Mesothelial cell of epicardium (in vitro differentiated cells): ENCODE data around the gene DSCAM. TPM values are rescaled to one million over a fixed set of nuclear protein-coding genes. Genes with fewer than 3 reads are reported as not detected.

ENCODE experiments used
- DNase-seq, 2 experiments: peaks; one replicate each; pipeline ENCODE4 v3.0.0; 2021; ENCODE audit warnings: low spot score in 2 of 2; ENCODE audit not compliant: unreplicated experiment in 2 of 2
- H3K27ac Mint-ChIP-seq: 2 replicates; pipeline ENCODE4 v1.8.0; 2021; ENCODE audit warnings: mixed read lengths
- H3K27me3 Mint-ChIP-seq: 2 replicates; pipeline ENCODE4 v1.8.0; 2021; ENCODE audit warnings: low read depth, mixed read lengths
- H3K36me3 Mint-ChIP-seq: 2 replicates; pipeline ENCODE4 v1.8.0; 2021; ENCODE audit warnings: mixed read lengths
- H3K4me1 Mint-ChIP-seq: 2 replicates; pipeline ENCODE4 v1.8.0; 2021; ENCODE audit warnings: mixed read lengths
- H3K4me3 Mint-ChIP-seq: 2 replicates; pipeline ENCODE4 v1.8.0; 2021; ENCODE audit warnings: mild to moderate bottlenecking, moderate library complexity, mixed read lengths
- H3K9me3 Mint-ChIP-seq: 2 replicates; pipeline ENCODE4 v1.8.0; 2021; ENCODE audit warnings: mixed read lengths
- total RNA-seq: library from RNA; stranded (reverse); gene quantifications from 3 replicates; pipeline ENCODE4 v1.2.1, GENCODE V29; 2021
- TF ChIP-seq, protein P1 (sequence below): fragments of 200-600 bp; sonication (generic); IDR thresholded peaks from one replicate; pipeline ENCODE4 v1.5.0; 2021; ENCODE audit warnings: antibody characterized with exemption; ENCODE audit not compliant: unreplicated experiment

Gene DSCAM
- total RNA-seq, 1 donor from 2014 or later = not detected

DNA sequence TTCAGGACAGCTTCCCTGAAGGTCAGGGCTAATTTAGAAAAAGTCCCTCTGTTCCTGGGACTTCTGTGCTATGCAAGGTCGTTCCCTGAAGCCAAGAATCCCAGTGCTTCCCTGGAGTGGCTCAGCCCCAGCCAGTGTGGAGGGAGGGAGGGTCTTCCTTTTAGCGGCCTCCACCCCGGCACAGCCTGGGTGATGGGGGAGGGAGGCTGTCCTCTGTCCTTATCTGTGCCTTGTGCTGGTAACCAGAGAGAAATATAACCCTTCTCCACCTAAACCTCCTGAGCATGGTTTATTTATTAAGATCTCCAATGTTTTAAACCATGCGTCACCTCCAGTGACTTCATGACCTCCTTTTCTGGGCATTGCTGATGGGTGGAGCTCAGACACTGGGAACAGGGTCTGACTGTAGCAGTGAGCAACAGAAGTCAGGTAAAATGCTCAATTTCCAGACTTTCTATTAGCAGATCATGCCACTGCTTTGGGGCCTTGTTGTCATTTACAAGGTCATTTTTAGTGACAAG is 157.1 kb downstream of the DSCAM start:
- peaks cover 11% of the 10 kb centered on the region for H3K4me1 Mint-ChIP-seq

DNA sequence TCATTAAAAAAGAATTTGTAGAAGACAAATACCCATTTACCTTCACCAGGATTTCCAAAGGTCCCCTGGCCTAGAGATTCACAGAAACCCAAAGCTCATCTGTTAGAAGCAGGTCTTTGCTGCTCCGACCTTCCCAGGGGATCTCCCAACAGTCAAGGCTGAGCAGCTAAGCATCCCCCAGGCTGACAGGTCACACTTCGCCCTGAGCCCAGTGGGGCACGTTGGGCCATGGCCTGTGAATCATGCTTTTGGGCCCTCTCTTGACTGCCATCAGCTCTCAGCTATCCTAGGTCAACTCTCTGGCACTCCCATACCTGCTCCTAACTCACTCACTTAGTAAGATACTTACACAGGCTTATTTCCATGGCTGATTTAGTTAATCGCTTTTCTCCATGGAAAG is 157.7 kb downstream of the DSCAM start:
- Mint-ChIP-seq H3K27ac (no peak overlapping the region), H3K9me3 (no peaks in the 10 kb centered on the region), H3K27me3 (no peaks in the 10 kb centered on the region), H3K36me3 (no peaks in the 10 kb centered on the region), H3K4me1 (peaks cover 11% of the 10 kb centered on the region), H3K4me3 (no peak overlapping the region)
- DNase-seq = no peak
- TF ChIP-seq, protein P1, sequence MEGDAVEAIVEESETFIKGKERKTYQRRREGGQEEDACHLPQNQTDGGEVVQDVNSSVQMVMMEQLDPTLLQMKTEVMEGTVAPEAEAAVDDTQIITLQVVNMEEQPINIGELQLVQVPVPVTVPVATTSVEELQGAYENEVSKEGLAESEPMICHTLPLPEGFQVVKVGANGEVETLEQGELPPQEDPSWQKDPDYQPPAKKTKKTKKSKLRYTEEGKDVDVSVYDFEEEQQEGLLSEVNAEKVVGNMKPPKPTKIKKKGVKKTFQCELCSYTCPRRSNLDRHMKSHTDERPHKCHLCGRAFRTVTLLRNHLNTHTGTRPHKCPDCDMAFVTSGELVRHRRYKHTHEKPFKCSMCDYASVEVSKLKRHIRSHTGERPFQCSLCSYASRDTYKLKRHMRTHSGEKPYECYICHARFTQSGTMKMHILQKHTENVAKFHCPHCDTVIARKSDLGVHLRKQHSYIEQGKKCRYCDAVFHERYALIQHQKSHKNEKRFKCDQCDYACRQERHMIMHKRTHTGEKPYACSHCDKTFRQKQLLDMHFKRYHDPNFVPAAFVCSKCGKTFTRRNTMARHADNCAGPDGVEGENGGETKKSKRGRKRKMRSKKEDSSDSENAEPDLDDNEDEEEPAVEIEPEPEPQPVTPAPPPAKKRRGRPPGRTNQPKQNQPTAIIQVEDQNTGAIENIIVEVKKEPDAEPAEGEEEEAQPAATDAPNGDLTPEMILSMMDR = no peak

More for the DNA sequence above, 157.1 kb downstream of the DSCAM start:
- Mint-ChIP-seq H3K9me3 (no peaks in the 10 kb centered on the region), H3K27ac (no peak overlapping the region), H3K4me3 (no peak overlapping the region), H3K27me3 (no peaks in the 10 kb centered on the region), H3K36me3 (no peaks in the 10 kb centered on the region)
- DNase-seq = no peak
- TF ChIP-seq, protein P1 = no peak

DNA sequence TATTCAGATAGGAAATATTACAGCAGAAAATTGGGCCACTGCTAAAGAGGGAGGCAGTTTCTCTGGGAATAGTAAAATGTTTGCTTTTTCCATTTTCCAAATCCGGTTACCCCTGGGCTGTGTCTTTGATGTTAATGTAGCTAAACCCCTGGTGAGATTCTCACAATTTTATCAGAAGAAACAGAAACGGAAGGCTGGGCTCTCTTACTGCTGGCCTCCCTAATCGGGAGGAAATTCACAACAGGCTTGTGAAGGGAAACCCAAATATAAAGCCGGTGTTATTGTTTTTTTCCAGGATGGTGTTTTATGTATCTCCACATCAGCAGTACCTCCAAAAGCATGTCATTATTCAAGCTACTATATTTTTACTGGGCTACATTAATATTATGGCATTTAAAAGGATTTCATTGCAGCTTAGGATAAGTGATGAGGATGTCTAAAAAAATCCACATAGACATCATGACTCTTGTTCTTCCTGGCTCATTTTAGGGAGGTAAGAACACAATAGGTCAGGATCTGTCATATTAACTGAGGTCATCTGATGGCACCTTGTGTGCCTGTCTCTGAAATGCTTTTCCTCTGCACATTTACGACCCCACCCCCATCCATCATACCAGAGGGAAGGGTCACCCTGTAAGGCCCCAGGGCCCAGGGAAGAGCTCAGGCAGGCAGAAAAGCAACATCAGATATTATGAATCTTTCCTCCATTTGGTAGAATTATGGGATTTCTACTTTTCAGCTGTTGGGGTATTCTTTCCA is 158.7 kb downstream of the DSCAM start:
- TF ChIP-seq, protein P1 = no peak
- DNase-seq = no peak
- Mint-ChIP-seq H3K9me3 (peaks cover 2% of the 10 kb centered on the region), H3K27me3 (no peaks in the 10 kb centered on the region), H3K36me3 (no peaks in the 10 kb centered on the region), H3K4me3 (no peak overlapping the region), H3K27ac (peak overlapping the region; percentile 45), H3K4me1 (peaks cover 11% of the 10 kb centered on the region)

DNA sequence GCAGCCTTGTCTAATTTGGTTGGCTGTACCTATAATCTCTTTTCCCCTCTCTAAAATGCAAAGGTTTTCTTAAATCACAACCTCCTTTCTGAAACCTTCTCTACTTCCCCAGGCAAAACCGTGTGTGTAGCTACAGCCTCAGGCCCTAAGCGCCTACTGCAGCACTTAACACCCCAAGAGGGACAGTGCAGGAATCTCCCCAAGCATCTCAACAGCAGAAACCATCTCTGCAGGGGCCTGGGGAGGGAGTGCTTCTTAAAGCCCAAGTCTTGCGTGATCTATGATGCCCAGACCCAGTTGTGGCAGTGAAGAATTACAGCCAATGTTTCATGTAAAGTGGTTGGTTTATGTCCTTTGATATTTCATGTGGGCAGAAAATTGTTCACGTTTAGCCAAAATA is 159.3 kb downstream of the DSCAM start:
- DNase-seq = no peak
- no peaks in the 10 kb centered on the region for H3K27me3 Mint-ChIP-seq
- H3K27ac Mint-ChIP-seq = no peak overlapping the region
- H3K9me3 Mint-ChIP-seq = peaks cover 7% of the 10 kb centered on the region
- no peaks in the 10 kb centered on the region for H3K36me3 Mint-ChIP-seq
- H3K4me1 Mint-ChIP-seq = peaks cover 11% of the 10 kb centered on the region
- H3K4me3 Mint-ChIP-seq = no peak overlapping the region
- TF ChIP-seq, protein P1 = no peak

DNA sequence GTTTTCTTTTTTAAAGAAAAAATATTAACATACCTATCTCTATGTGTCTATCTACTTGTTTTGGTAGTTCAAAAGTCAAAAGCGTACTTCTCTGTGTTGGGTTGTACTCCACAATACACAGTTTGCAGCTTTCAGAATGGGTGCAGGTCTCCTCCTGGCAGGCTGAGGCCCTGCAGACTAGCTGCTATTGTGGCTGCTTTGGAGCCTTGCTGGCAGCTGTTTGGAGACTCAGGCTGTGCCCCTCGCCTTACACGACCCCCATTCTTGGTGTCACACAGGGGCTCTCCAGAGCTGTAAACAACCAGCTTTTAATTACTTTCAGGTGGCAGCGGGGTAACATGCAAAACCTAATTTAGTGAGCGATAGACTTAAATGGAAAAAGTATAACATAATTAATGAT is 160.4 kb downstream of the DSCAM start:
- no peak for DNase-seq
- H3K36me3 Mint-ChIP-seq = no peaks in the 10 kb centered on the region
- H3K27me3 Mint-ChIP-seq = no peaks in the 10 kb centered on the region
- H3K27ac Mint-ChIP-seq = no peak overlapping the region
- H3K9me3 Mint-ChIP-seq = peaks cover 12% of the 10 kb centered on the region
- TF ChIP-seq, protein P1 = no peak
- peaks cover 11% of the 10 kb centered on the region for H3K4me1 Mint-ChIP-seq
- H3K4me3 Mint-ChIP-seq = no peak overlapping the region
